Stimulated activated CD8-positive, alpha-beta memory T cell treated with anti-CD3 and anti-CD28 coated beads, Interleukin-15, amount 100 ng/mL, for 24 hours (primary cell): ENCODE measurements around the gene EFCAB5.
"Not testable (repeated sequence)": the region's sequence is repeated elsewhere in the genome, so short reads cannot be mapped to it uniquely, and the experiment has no call there.

Experiments
- DNase-seq: peaks from one replicate; pipeline ENCODE4 v3.0.0-alpha.2; 2020; ENCODE audit warnings: low read depth

The EFCAB5 gene

DNA sequence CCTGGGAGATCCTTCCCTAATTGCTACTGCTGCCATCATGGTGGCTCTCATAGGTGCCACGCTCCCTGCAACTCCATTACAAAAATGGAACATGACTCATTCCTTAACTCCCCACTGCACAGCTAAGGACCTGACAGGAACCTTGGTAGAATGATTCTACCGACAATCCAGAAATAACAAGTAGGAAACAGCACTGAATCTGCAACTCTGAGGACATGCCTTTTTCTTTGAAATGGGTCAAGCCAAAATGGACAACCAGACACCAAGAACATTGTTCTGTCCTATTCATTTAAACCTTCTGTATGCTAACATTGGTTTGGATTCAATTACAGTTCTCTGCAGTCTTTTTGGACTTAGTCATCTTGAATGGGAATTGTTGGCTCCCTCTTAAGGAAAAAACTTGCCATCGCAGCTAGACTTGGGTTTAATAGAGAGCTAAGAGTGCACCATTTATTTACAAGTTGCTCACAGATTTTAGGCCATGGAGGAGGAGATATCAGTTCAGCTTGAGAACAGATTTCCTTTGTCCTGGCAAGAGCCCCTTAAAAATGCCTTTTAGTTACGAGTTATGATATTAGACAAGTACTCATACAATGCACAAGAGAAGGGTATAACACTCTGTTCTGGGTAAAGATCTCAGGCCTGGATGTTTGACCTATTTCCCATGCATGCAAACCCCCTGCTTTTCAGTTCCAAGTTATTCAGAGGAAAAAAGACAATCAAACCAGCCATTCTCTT, 154.2 kb downstream of the EFCAB5 start:
- DNase-seq, result no peak

GRCh38 chr17:30101686-30102390, 160.4 kb downstream of the EFCAB5 start:
- DNase-seq, result no peak

DNA sequence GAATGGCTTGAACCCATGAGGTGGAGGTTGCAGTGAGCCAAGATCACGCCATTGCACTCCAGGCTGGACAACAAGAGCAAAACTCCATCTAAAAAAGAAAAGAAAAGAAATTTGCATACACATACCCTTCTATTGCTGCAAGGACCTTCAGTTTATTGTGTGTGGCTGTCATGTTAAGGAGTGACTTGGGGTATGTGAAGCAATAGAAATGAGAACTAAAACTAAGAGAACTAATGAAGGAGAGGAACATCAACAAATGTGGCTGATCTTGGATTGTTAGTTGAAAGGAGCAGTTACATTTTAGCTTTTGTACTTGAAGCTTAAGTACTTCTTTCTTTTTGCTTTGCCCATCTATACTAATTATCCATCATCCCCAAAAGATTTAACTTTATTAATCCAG, 162.5 kb downstream of the EFCAB5 start:
- DNase-seq, result no peak

- DNase-seq, result peak; percentile 16
Measured at GRCh38 chr17:30104575-30105339, 163.3 kb downstream of the EFCAB5 start.

GRCh38 chr17:30112794-30113193, 171.4 kb downstream of the EFCAB5 start:
- DNase-seq, result no peak

- no peak for DNase-seq
Measured at GRCh38 chr17:30113213-30113612, 171.8 kb downstream of the EFCAB5 start.

DNA sequence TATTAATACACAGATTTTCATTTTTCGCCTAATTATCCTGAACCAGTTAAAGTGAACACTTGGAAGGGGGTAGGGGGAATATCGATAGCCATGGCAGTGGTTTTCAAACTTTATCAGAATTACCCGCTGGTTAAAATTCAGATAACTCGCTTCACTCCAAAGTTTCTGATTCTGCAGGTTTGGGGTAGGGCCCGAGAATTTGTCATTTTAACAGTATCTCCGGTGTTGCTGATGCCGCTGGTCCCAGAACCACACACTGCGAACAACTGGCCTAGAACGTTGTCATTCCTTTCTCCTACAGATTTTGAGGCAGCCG, 174.9 kb downstream of the EFCAB5 start:
- DNase-seq, result no peak

GRCh38 chr17:30116661-30117551, 175.5 kb downstream of the EFCAB5 start, which contains the start of gene NSRP1:
NSRP1 (plus strand) TSS chr17:30116816; CDS start chr17:30116844, 28 bp downstream.
- peak; percentile 72 for DNase-seq

DNA sequence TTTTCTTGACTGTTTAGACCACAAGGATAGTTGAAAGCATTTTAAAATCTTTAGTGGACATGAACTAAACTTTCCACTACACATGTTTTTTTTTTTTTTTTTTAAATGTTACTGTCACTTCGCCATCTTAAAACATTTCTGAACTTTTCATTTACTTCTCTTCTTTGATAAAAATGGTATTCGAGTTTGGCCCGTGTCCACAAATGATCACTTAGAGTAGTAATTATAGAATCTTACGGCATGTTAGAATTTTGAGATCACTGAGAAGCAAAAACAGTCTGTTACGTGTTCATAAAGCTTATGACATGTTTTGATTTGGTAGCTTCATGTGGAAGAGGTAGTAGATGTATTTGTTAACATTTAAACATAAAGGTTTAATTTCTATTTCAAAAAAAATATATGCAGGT, 176.2 kb downstream of the EFCAB5 start:
- no peak for DNase-seq

DNA sequence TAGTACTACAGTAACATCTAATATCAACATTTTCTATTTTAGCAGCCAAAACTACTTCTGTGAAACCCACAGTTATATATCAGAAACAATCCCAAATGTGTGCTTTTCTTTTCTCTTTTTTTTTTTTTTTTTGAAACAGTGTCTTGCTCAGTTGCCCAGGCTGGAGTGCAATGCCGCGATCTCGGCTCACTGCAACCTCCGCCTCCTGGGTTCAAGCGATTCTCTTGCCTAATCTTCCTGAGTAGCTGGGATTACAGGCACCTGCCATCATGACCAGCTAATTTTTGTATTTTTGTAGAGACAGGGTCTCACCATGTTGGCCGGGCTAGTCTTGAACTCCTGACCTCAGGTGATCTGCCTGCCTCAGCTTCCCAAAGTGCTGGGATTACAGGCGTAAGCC, 177.2 kb downstream of the EFCAB5 start:
- DNase-seq, result not testable (repeated sequence)

DNA sequence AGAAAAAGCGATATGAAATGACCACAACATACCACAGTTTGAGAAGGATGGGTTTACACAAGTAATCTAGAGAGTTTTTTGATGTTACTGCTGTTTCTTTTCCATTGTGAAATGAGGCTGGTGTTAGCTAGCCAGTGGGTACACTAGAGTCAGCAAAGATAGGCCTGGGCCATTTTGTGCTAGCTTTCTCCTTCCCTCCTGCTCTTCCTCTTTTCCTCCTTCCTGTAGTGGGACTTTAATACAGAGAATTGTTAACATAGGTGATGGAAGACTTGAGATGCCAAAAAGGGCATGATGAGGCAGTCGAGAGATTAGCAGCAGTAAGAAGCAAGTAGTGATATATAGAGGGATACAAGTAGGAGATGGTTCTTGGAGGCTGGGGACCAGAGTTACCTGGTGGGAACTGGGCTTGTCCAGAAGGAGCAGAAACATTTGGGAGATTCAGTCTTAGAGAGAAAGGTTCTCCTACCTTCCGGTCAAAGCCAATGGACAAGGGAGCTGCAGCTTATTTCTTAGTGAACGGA, 182.9 kb downstream of the EFCAB5 start:
- DNase-seq, result no peak

DNA sequence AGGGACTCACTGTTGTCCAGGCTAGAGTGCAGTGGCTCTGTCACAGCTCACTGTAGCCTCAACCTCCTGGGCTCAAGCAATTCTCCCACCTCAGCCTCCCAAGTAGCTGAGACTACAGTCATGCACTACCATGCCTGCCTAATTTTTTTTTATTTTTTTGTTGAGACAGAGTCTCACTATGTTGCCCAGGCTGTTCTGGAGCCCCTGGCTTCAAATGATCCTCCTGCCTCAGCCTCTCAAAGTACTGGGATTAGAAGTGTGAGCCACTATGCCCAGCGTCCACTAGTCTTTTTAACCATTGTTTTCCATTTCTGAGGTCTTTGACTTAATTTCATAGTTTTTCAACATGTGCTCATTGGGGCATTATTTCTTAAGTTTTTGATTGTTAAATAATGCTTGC, 188.7 kb downstream of the EFCAB5 start:
- DNase-seq, result no peak

DNA sequence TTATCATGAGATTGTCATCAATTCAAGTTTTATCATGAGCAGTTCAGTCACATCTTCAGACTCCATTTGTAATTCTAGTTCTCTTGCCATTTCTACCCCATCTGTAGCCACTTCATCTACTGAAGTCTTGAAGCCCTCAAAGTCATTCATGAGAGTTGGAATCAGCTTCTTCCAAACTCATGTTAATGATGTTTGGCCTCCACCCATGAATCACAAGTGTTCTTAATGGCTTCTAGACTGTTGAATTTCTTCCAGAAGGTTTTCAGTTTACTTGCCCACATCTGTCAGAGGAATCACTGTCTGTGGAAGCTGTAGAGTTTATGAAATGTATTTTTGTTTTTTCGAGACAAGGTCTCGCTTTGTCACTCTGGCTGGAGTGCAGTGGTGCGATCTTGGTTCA, 191.2 kb downstream of the EFCAB5 start:
- DNase-seq, result no peak

GRCh38 chr17:30133197-30133596, 191.8 kb downstream of the EFCAB5 start:
- no peak for DNase-seq

DNA sequence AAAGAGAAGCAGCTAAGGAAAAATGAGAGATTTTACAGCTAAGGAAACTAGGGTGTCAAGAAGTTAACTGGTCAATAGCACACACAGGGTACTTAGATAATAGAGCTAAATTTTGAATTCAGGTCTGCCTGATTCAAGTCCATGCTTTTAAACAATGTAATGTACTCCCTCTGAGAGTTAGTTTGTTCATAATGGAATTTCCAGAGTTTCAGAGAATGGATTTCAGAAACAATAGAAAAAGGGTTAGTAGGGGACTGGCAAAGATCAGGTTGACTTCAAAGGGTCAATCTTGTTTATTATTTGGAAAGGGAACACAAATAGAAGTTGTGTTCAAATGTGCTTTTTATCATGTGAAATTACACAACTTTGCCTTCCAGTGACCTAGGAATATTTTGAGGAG, 193.1 kb downstream of the EFCAB5 start:
- no peak for DNase-seq

- DNase-seq, result no peak
Measured at GRCh38 chr17:30137158-30137557, 195.7 kb downstream of the EFCAB5 start.

DNA sequence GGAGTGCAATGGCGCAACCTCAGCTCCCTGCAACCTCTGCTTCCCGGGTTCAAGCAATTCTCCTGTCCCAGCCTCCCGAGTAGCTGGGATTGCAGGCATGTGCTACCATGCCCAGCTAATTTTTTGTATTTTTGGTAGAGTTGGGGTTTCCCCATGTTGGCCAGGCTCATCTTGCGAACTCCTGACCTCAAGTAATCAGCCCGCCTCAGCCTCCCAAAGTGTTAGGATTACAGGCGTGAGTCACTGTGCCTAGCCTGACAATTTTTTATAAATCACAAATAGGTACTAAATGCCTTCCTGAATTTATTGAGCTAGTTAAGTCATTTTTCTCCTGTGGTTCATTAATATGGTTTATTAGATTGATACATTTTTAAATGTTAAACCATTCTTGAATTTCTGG, 206.4 kb downstream of the EFCAB5 start:
- DNase-seq, result not testable (repeated sequence)

GRCh38 chr17:30148376-30148775, 206.9 kb downstream of the EFCAB5 start:
- DNase-seq, result no peak

GRCh38 chr17:30151471-30151870, 210.0 kb downstream of the EFCAB5 start:
- no peak for DNase-seq

GRCh38 chr17:30153463-30153862, 212.0 kb downstream of the EFCAB5 start:
- DNase-seq, result no peak

GRCh38 chr17:30155389-30155788, 214.0 kb downstream of the EFCAB5 start:
- no peak for DNase-seq
